Endothelial cell of hepatic sinusoid (primary cell): ENCODE results near the gene ARID1B.

Experiments
- in situ Hi-C: cut with HindIII; loops from 2 replicates; pipeline ENCODE4 v1.10.0; 2017; ENCODE audit warnings: low sequenced_read_pairs

ARID1B gene

DNA sequence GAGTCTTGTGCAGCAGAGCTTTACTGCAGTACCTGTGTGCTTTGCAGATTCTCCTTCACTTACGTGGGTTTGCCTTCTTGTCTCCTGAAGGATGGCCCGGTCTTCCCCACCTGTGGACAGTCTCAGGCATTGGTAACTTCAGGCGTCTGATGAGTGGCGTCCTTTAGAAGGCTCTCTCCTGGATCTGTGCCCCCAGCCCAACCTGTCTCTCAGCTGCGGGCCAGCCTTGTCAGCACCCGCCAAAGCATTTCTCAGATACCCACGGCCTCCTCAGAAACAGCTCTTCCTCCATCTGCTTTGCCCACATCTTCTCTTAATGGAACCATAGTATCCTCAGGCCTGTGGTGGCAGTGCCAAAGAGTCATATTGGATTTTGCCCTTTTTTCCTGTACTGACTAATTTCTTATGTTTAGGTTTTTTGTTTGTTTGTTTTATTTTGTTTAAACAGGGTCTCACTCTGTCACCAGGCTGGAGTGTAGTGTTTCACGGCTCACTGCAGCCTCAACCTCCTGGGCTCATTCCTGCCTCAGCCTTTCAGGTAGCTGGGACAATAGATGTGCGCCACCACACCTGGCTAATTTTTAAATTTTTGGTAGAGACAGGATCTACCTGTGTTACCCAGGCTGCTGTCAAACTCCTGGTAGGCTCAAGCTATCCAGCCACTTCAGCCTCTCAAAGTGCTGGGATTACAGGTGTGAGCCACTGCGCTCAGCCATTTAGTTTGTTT is 96.6 kb downstream of the ARID1B start:
- in situ Hi-C loops, result no loop called here

GRCh38 chr6:156875062-156875461 is 97.9 kb downstream of the ARID1B start:
- in situ Hi-C loops, result no loop called here

DNA sequence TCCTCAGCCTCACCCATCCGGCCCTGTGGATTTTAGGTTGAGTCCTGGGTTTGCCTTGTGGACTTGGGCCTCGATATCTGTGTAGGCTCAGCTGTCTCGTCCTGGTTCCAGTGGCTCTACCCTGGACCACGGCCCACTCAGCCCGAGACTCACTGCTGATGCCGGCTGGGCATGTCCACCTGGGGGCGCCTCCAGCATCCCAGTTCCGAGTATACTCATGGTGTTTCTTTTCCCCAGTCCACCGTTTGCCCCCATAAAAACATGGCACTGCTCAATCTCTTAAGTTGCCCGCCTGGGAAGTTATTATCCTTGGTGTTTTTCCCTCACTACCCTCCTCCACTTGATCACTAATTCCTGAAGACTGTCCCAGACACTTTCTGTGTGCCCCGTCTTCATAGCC is 99.1 kb downstream of the ARID1B start:
- in situ Hi-C loops, result no loop called here

DNA sequence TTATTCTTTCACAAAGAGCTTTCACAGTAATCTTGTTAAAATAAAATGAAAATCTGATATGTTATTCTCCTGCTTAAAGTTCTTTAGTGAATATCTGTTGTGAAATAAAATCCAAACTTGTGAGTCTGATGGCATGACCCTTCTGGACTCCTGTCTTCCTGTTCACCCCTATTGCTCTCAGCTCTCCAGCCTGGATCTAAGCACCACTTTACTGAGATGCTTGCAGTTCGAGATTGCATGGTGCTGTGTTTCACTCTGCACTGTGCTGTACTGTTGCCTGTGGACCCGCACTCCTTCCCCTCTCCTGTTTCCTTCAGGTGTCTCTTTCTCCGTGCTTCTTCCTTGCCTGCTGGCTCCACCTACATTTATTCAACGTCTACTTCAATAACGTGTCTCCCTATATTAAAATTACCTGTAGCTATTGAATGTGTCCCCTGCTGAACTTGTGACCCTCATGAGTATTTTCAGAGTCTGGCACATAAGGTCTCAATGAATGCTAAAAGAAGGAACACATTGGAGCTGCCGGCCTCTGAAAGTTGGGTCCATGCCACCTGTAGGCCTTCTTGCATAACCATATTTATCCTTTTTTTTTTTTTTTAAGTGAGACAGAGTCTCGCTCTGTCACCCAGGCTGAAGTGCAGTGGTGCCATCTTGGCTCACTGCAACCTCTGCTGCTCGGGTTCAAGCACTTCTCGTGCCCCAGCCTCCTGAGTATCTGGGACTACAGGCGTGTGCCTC is 100.1 kb downstream of the ARID1B start:
- in situ Hi-C loops, result no loop called here

- in situ Hi-C loops, result no loop called here
These were observed 101.5 kb downstream of the ARID1B start for GRCh38 chr6:156878681-156879080.

GRCh38 chr6:156879186-156879585 is 102.0 kb downstream of the ARID1B start:
- in situ Hi-C loops, result no loop called here

DNA sequence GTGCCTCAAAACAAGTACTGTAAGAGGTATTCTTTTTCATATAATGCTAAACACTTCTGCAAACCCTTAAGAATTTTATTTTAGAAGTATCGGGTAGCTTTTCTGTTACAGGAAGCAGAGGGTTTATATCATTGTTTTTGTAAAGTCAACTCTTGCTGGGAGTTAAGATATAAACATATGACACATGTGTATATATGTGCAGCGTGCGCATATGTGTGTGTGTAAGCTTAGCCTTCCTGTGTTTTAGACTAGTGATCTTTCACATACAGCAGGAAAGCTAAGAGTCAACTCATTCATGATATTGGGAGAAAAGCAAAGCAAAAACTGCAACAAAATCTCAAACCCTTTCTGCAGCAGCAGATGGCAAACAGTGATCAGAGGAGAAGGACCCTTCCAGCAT is 102.4 kb downstream of the ARID1B start:
- in situ Hi-C loops, result no loop called here

GRCh38 chr6:156880913-156881312 is 103.7 kb downstream of the ARID1B start:
- in situ Hi-C loops, result no loop called here

DNA sequence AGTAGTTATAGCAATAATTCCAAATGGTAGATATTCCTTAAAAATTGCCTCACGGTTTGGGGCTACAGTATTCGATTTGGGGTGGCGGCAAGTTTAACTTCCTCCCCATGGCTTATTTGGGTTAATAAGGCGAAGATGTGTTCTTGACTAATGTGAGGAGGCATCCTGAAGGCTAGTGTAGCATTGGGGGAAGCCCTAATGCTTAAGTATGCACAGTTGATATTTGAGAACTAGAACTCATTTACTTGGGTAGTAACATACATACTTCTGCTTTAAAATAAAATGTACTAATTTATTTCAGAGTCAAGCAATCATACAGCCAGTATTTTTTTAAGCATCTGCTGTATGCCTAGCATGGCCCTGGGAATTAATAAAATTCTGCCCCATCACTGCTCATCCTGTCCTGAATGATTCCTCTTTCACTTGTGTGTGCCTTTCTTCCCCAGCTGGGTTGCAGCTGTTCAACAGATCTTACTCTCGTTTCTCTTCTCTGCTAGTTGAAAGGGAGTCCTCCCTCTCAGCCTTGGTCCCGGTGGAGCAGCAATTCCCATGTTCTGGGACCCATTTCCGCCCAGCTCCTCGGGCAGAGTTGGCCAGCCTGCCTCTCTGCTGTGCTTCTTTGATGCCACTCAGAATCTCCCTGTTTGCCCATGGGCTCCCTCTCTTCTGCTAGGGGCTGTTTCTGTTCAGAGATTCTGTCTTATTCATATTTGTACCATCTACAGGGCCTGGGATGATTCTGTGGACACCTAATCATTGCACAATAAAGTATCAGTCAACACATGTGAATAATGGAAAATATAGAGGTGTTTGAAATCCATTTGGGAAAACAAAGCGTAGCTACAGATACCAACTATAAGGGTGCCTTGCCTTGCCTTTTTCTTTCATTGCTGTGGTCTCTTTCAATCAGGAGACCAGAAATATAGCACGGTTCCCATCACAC is 104.8 kb downstream of the ARID1B start:
- in situ Hi-C loops, result no loop called here

GRCh38 chr6:156883497-156884252 is 106.5 kb downstream of the ARID1B start:
- in situ Hi-C loops, result no loop called here

- in situ Hi-C loops, result no loop called here
These were observed 107.1 kb downstream of the ARID1B start for GRCh38 chr6:156884306-156884705.

DNA sequence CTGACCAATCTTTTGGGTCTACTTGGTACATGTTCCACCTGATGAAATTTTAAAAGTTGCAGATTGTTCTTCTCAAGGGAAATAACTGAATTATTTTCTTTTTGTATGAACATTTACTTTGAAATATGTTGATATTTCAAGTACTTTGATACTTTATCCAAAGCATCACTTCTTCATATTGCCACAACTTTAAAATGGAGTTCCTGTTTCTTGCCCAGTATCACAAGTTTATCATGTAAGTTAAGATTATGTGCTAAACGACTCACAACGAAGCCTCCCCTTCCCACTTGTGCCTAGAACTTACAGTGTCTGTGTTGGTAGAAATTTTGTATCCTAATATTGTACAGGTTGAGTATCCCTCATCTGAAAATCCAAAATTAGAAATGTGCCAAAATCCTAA is 108.4 kb downstream of the ARID1B start:
- in situ Hi-C loops, result no loop called here

DNA sequence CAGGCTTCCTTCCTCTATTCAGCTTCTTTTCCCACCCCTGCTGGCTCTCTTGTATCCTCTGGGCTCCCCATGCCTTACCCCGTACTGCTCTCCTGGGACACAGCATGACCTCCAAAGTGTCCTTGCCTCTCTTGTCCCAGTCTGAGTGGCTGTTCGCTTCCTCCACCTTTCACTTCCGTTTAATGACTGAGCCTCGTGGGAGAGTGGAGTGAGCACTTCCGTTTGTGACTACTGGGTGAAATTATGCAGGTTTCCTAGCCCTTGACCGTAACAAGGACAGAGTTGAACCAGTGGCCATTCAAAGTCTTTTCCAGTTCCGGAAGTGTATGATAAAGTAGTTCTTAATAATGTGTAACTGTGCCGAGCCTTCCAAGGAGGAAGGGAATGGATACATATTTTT is 109.2 kb downstream of the ARID1B start:
- in situ Hi-C loops, result no loop called here

- in situ Hi-C loops, result no loop called here
These were observed 110.6 kb downstream of the ARID1B start for GRCh38 chr6:156887623-156888269.

DNA sequence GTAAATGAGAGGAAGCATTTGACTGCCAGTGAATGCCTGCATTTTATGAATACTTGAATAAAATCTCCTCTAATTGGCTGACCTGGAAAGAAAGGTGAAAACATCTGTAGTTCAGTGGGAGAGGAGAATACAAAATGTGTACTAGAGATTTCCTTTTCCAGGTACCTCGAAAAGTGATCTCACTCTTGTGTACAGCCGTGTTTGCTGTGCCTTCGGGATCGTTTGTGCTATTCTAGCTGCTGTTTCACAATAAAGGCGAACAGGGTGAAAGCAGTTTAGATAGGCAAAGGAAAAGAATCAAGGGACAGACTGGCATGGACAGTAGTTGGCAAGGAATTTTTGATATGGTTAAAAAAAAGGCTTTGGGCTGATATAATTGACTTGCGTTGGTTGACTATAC is 112.3 kb downstream of the ARID1B start:
- in situ Hi-C loops, result no loop called here

DNA sequence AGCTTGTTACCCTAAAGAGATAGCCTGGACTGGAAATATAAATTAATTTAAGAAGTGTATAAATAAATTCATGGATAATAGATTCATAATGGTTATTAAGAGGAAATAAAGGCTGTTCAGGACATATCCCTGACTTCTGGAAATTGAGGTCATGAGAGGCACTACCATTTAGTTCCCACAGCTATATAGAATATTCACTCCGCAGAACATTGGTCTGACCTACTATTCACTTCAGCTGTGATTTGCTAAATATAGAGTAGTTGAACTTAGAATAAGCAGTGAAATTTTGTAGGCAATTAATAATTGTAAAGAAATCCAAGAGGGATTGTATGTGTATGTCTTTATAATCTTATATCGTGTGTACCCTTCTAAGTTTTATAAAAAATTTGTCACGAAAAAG is 112.8 kb downstream of the ARID1B start:
- in situ Hi-C loops, result no loop called here

DNA sequence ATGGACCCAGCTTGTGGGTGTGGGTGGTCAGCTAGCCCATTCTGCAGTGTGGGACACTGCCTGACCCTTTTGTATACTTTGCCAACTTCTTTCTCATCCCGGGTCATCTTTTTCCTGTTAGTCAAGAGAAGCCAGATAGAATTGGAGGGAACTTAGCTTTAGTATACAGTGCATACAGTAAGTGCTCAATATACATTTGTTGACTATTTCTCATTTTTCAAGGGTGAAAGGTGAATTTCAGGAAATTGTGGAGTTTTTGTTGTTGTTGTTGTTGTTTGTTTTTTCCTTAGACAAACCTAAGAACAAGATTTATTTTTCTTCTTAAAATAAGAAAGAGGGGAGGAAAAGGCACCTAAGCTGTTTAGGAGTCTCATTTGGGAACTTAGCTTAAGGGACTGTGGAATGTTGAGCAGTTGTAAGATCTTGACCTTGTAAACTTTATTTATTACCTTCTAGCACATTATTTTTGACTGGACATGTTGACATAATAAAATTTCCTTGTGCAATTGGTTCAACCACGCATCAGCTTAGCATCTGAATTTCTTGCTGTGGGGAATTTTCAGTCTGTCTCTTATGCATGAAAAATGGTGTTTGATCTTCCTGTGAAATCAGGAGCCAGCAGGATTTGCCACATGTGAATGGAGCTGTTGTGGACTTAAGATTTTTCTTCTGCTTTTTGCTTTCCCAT is 113.6 kb downstream of the ARID1B start:
- in situ Hi-C loops, result no loop called here

DNA sequence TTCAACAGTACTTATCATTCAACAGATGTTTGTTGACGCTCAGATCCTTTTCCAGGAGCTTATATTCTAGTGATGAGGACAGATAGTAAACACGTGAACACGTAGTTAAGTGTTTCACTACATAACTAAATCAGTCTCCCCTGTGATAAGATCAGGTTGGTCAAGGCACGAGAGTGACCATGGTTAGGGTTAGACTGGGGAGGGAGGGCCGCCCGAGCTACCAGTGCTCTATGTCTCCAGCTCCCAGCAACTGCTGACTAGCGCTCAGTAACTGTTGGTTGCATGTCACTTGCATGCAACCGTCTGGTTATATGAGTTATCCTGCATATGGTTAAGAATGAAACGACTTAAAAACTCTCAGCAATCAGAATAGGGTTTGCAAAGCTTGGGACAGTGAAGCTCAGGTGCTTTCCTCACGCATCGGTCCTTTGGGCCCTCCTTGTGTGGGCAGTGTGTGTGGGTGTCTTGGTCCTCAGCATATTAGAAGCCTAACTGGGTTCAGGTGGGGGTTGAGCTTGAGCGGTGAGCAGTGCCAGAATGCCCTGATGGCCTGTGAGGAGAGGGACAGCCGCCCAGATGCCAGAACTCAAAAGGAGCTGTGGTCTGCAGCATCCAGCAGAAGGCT is 120.8 kb downstream of the ARID1B start:
- in situ Hi-C loops, result no loop called here

DNA sequence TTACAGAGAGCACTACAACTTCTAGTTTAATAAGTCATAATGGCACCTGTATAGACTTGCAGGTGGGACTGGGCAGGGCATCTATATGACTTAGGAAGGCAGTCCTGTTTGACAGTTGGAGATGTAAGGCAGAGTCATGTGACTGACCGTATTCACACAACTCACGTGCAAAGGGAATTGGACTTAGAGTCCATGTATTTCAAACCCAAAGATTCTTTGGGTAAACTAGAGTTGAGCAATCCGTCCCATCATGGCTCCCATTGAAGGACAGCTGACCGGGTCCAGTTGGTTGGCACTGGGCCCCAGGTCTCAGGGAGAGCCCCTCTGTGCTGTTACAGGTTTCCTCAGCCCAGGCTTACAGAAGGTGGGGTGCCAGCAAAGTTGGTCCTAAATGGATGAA is 121.9 kb downstream of the ARID1B start:
- in situ Hi-C loops, result no loop called here
